Measurements from ENCODE around the gene DUOX1. TPM values are rescaled to one million over a fixed set of nuclear protein-coding genes. Genes with fewer than 3 reads are reported as not detected.
A peak's percentile ranks its signal among the peaks of the same experiment; 100 is the strongest.

DUOX1 gene
- total RNA-seq, 1 donor from 2014 or later = not detected

GRCh38 chr15:45141386-45141785, 11.6 kb downstream of the DUOX1 start:
- DNase-seq (ENCODE audit: low read depth, low spot score) = no peak

DNA sequence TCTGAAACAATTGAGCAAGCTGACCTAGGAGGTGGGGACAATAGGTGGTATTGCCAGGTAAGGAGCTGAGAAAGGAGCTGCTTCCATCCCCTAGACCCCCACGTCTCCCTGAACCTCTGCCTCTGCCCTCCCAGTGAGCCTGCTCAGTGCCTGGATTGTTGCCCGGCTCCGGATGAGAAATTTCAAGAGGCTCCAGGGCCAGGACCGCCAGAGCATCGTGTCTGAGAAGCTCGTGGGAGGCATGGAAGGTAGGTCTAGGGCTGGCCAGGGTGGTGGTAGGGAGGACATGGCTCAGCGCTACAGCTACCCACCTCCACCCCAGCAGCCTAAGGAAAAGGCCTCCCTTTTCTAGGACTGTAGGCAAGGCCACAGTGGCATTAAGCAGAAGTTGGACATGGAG, 13.3 kb downstream of the DUOX1 start:
- no peak for DNase-seq (ENCODE audit: low read depth, low spot score)

- no peak for DNase-seq (ENCODE audit: low read depth, low spot score)
Observed at GRCh38 chr15:45143946-45144345, 14.2 kb downstream of the DUOX1 start.

DNA sequence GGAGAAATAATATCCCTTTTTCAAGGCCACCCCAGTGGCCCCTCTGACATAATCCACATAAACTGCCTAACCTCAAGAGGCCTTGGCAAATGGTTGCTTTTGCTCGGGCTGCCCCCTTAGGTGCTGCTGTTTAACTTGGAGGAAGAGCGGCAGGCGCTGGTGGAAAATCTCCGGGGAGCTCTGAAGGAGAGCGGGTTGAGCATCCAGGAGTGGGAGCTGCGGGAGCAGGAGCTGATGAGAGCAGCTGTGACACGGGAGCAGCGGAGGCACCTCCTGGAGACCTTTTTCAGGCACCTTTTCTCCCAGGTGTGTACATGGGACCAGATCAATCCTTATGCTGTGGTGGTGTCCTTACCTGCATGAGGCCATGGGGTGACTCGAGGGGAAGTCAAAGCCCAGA, 15.0 kb downstream of the DUOX1 start:
- DNase-seq (ENCODE audit: low read depth, low spot score) = no peak

DNA sequence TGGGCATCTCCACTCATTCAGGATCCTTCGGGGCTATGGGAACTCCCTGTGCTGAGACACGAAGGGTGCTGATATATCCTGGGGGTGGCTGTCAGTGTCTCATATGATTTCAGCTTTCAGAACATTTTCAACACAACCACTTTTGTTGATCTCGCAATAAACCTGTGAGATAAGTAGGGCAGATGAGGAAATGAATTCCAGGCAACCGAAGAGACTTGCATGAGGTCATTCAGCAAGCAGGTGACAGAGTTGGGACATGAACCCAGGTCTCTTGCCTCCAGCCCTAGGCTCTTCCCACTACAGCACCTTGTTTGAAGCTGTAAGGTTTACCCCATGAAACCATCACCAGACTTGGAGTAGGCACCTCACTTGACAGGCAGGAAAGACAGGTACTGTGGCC, 16.6 kb downstream of the DUOX1 start:
- DNase-seq (ENCODE audit: low read depth, low spot score) = no peak

GRCh38 chr15:45147606-45148005, 17.8 kb downstream of the DUOX1 start:
- no peak for DNase-seq (ENCODE audit: low read depth, low spot score)

DNA sequence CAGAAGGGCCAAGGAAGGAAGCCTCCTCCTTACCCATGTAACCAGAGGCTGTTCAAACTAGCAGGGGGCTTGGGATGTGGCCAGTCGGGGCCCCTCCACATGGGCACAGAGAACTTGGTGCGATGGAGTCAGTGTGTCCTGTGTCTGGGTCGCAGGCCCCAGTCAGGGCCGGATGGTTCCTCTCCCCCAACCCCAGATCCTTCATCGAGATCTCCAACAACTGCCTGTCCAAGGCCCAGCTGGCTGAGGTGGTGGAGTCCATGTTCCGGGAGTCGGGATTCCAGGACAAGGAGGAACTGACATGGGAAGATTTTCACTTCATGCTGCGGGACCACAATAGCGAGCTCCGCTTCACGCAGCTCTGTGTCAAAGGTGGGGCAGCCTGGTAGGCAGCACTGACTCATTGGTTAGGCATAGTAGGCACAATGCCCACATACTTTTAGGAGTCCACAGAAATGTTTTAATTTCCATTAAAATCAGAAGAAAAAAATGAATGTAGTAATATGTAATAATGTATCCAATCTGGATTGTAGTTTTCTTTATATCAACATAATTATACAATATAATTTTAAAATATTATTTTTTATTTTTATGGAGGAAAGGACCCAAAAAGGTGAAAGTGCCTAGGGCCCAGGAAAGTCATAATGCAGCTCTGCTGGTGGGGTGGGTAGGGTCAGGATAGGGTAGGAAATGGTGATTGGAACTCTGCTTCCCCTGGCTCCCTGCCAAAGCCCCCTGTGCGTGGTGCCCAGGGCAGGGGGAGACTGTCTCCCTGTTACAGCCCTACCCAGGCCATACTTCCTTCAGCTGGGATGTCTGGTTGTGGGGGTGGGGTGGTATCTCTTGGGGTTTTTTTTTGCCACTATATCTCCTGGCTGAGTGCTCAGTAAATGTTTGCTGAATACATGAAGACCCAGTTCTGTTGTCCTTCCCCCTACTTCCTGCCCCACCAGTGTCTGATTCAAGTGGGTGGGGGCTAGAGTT, 18.6 kb downstream of the DUOX1 start:
- no peak for DNase-seq (ENCODE audit: low read depth, low spot score)

GRCh38 chr15:45149060-45149459, 19.3 kb downstream of the DUOX1 start:
- DNase-seq (ENCODE audit: low read depth, low spot score) = no peak

DNA sequence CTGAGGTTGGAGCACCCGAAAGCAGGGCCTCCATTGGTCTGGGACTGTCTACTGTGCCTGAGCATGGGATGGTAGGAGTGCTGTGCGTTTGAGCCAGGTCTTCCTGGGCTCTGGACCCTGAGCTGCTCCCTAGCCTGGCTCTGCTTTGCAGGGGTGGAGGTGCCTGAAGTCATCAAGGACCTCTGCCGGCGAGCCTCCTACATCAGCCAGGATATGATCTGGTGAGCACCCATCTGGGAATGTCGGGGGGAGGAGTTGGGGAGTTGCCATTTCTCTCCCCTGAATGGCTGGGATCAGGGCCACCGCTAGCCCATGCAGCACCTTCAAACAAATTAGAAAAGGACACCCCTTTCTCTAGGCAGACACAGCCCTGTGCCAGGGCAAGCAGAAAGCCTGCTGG, 20.7 kb downstream of the DUOX1 start:
- no peak for DNase-seq (ENCODE audit: low read depth, low spot score)

GRCh38 chr15:45150997-45151396, 21.2 kb downstream of the DUOX1 start:
- no peak for DNase-seq (ENCODE audit: low read depth, low spot score)

DNA sequence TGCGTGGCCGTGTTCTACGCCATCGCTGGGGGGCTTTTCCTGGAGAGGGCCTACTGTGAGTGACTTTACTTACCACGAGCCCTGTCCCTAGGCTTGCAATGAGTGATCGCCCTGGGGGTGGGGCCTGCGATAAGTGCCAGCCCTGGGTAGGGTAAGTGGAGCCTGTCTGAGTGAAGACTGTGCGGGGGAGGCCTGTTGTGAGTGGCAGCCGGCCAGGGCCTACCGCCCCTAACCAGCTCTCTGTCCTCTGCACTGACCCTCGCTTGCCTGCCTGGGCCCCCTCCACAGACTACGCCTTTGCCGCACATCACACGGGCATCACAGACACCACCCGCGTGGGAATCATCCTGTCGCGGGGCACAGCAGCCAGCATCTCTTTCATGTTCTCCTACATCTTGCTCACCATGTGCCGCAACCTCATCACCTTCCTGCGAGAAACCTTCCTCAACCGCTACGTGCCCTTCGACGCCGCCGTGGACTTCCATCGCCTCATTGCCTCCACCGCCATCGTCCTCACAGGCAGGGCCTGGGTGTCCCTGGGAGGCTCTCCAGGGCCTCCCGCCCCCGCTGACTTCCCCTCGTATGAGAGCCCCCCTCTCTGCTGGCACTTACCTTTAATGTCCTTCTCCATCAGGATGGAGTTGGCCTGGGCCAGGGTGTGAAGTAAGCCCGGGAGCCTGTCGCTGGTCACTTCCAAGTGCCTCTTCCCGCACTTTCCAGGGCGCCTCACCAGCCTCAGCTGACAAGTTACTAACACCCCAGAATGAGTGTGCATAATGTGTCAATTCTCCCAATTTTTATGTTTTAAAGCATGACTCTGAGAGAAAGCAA, 22.4 kb downstream of the DUOX1 start:
- no peak for DNase-seq (ENCODE audit: low read depth, low spot score)

DNA sequence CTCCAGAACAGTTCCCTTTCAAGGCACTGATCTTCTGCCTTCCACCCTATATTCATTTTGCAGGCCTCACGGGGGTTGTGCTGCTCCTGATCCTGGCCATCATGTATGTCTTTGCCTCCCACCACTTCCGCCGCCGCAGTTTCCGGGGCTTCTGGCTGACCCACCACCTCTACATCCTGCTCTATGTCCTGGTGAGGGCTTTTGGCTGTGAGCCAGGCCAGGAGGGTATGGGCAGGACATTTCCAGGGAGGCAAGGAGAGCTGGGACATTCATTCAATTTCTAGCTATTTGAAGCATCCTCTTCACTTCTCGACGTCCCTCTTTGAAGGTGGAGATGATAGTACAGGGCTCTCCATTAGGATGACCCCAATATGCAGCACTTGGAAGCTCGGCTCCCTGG, 25.9 kb downstream of the DUOX1 start:
- no peak for DNase-seq (ENCODE audit: low read depth, low spot score)

- DNase-seq (ENCODE audit: low read depth, low spot score) = no peak
Observed at GRCh38 chr15:45156744-45157455, 27.1 kb downstream of the DUOX1 start.

GRCh38 chr15:45157974-45158373, 28.2 kb downstream of the DUOX1 start:
- no peak for DNase-seq (ENCODE audit: low read depth, low spot score)

DNA sequence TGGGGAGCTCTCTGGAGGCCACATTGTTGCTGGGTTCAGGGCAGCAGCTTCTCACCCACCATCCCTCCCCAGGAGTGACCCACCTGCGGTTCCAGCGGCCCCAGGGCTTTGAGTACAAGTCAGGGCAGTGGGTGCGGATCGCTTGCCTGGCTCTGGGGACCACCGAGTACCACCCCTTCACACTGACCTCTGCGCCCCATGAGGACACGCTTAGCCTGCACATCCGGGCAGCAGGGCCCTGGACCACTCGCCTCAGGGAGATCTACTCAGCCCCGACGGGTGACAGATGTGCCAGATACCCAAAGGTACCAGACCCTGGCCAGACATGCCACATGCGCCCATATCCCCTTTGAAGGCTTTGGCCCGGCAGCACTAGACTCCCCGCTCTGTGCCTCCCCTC, 31.9 kb downstream of the DUOX1 start:
- no peak for DNase-seq (ENCODE audit: low read depth, low spot score)

DNA sequence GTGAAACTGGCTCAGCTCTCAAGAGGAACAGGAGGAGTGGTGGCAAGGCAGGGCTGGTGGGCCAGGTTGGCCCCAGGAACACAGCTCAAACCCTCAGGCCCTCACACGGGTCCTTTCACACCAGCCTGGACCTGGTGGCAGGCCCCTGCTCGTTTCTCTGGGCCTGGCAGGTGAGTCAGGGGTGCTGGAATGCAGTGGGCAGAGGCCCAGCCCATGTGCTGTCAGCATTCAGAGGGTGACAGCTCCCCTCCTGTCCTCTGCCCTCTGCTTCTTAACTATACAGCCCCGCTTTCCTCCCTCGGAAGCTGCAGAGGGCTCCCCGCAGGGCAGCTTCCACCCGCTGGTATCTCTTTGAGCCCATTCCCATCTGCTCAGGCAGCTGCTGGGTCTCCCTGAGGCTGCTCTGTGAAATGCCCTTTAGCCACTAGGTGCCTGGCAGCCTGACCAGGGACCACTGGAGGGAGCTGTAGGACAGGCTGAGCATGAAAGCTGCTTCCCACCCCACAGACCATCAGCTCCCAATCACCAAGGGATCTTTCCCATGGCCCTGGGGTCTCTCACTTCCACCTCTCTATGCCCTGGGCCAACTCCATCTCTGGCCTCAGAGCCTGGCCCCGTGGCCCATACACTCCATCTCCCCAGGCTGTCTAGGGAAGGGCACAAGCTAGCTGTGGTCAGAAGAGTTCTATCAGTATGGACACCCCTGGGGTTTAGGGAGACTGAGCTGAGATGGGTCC, 33.1 kb downstream of the DUOX1 start:
- peak; percentile 54 for DNase-seq (ENCODE audit: low read depth, low spot score)

DNA sequence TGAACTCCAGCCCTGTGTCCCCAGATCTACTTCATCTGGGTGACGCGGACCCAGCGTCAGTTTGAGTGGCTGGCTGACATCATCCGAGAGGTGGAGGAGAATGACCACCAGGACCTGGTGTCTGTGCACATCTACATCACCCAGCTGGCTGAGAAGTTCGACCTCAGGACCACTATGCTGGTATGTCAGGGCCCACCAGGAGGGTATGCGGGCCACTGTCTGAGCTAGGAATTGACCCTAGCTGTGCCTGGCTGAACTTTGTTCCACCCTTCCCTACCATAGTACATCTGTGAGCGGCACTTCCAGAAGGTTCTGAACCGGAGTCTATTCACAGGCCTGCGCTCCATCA, 33.7 kb downstream of the DUOX1 start:
- DNase-seq (ENCODE audit: low read depth, low spot score) = no peak

DNA sequence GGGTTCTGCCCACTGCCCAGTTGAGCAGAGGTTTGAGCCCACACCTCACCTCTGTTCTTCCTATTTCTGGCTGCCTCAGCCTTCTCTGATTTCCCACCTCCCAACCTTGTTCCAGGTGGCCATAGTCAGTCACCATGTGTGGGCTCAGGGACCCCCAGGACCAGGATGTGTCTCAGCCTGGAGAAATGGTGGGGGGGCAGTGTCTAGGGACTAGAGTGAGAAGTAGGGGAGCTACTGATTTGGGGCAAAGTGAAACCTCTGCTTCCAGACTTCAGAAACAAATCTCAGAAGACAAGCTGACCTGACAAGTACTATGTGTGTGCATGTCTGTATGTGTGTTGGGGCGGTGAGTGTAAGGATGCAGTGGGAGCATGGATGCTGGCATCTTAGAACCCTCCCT, 35.1 kb downstream of the DUOX1 start:
- no peak for DNase-seq (ENCODE audit: low read depth, low spot score)

- no peak for DNase-seq (ENCODE audit: low read depth, low spot score)
Observed at GRCh38 chr15:45165536-45165935, 35.7 kb downstream of the DUOX1 start.

DNA sequence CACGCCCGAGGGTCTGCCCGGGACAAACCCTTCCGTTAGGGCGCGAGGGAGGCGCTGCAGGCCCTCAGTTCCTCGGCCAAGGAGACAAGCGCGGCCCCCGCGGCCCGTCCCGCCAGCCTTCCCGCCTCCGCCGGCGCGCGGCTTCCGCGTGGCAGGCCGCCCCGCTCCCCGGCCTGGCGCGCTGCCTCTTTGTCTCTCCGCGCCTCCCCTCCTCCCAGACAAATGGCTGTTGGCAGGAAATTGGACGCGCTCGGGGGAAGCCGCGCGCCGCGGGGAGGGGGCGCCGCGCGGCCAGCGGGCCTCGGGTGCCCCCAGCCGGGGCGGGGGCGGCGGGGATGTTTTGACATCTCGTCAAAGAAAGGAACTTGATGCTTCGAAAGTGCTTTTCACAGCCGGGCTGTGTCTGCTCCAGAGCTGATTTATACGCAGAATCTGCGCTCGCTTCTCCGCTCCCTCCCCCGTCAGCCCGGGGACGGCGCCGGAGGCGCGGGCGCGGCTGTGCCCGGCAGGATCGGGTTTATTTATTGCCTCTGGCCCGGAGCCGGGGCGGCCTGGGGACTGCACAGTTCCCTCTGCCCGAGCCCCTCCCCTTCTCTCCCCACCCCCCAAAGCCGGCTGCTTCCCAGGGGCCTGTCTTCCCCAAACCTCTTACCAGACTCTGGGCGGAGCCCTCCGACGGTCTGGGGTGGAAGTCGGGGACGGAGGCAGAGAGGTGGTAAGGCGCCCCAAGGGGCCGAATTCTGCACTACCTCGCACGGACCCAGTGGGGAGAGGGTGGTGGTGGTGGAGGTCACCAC, 37.2 kb downstream of the DUOX1 start:
- DNase-seq (ENCODE audit: low read depth, low spot score) = peak; percentile 59
